SIG-M5 treated with dmso at 0.1 percent for 504 hours (cell line): ENCODE results near the gene PGAP6.
"Not testable (repeated sequence)": the region's sequence is repeated elsewhere in the genome, so short reads cannot be mapped to it uniquely, and the experiment has no call there.

Experiments
- DNase-seq: peaks from one replicate; lab custom pipeline; 2025; ENCODE audit not compliant: unreplicated experiment; lab: John Stamatoyannopoulos, UW

The PGAP6 gene

DNA sequence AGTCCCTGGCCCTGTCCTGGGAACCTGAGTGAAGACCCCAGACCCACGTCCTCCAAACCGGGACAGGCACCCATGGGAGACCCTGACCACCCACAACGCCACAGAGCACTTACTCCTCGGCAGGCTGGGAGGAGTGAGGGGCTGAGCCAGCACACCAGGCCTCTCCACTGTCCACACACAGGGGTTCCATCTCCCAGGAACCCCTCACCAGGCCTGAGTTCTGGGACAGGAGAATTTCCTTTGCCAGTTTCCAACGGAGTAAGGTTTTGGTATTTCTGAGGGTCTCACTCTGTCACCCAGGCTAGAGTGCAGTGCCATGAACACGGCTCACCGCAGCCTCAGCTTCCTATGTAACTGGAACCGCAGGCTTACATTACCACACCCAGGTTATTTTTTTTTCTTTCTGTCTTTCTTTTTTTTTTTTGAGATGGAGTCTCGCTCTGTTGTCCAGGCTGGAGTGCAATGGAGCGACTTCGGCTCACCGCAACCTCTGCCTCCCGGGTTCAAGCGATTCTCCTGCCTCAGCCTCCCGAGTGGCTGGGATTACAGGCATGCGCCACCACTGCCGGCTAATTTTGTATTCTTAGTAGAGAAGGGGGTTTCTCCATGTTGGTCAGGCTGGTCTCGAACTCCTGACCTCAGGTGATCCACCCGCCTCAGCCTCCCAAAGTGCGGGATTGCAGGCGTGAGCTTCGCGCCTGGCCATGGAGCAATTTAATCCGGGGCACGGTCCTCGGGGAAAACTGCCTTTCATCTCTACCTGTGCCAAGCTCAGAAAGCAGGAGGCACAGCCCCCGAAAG is 1.6 kb downstream of the PGAP6 start:
- DNase-seq: no peak

- DNase-seq: no peak
These were observed 2.4 kb downstream of the PGAP6 start for GRCh38 chr16:379183-379960.

- no peak for DNase-seq
These were observed 3.0 kb downstream of the PGAP6 start for GRCh38 chr16:378821-379182.

- not testable (repeated sequence) for DNase-seq
These were observed 3.5 kb downstream of the PGAP6 start for GRCh38 chr16:378113-378820.

DNA sequence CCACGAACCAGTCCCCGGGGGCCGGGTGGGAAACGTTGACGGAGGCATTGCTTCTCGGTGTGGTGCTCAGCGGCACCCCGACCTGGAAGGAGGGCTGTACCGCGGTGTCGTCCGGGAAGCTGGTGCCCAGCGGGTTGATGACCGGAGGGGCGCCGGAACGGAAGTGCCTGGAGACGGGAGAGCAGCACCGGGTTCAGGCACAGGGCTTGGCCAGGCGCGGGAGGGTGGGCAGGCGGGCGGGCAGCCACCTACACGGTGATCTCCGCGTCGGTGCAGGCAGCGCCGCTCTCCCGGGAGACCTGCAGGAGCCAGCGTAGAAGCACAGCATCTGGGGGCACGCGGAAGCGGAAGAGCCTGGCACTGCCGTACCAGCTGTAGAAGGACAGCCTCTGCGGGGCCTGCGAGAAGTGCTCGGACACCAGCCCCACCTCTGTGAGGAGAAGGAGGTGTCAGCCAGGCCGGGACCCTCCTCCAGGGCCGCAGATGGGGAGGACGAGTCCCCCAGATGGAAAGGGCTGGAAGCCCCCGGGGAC is 4.3 kb downstream of the PGAP6 start:
- DNase-seq: no peak

GRCh38 chr16:376817-377418 is 4.9 kb downstream of the PGAP6 start:
- DNase-seq: no peak

GRCh38 chr16:375927-376816 is 5.6 kb downstream of the PGAP6 start:
- no peak for DNase-seq

DNA sequence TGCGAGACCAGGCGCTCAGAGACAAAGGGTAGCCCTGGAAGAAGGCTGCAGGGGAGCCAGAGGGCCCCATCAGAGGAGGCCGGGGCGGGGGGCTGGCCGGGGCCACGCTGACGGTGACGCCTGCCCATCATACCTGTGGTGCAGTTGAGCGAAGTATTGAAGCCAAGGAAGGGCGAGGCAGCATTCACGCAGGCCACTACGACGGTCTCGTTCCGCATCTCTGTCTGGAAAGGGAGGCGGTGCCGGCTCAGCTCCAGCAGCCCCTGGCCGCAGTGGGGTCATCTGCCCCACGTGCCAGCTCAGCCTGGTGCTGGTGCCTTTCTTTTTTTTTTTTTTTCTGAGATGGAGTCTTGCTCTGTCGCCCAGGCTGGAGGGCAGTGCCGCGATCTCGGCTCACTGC is 6.6 kb downstream of the PGAP6 start:
- no peak for DNase-seq

DNA sequence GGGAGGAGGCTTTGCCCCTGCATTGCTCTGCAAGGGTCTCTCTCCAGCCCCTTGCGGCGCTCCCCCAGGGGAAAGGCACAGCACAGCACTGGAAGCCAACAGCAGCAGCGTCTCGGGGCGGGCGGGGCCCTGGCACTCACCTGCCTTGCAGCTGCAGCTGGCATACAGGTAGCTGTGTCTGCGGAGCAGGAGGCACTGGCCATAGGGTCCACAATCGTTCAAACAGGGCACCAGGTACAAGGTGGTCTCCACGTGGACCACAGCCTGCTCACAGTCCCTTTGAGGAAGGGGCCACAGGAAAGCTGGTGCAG is 7.2 kb downstream of the PGAP6 start:
- no peak for DNase-seq

GRCh38 chr16:373848-374615 is 7.7 kb downstream of the PGAP6 start:
- no peak for DNase-seq

GRCh38 chr16:373020-373598 is 8.7 kb downstream of the PGAP6 start:
- DNase-seq: no peak

- DNase-seq: no peak
These were observed 9.3 kb downstream of the PGAP6 start for GRCh38 chr16:372302-372983.

DNA sequence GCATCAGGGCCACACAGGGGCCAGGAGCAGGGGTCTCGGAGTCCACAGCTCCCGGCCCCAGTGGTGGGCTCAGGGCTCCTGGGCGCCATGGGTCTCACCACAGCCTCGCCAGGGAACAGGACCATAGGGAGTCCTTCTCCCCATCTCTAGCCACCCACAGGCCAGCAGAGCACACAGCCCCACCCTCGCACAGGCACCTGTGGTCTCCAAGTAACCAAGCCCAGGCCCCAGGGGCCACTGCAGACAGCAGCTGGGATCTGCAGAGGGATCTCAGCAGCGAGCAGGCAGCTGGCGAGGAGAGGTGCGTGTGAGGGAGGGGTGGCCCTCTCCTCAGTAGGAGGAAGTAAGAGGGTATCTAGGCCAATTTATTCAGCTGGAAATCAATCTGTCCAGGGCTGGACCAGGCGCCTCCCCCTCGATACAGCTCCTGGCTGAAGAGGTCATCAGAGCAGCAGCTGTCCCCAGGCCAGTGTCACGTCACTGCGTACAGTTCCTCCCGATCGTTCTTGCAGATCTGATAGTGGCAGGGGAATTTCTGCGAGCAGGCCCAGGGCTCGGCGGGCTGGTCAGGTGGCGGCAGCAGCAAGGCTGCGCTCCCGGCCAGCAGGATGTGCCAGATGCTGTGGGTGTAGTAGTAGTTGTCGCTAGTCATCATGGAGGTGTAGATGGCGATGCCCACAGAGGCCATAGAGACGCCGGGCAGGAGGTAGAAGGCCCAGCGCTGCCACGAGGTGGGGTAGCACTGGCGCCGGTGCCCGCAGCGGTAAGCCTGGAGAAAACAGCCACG is 10.1 kb downstream of the PGAP6 start:
- no peak for DNase-seq

GRCh38 chr16:370979-371514 is 10.7 kb downstream of the PGAP6 start:
- no peak for DNase-seq

DNA sequence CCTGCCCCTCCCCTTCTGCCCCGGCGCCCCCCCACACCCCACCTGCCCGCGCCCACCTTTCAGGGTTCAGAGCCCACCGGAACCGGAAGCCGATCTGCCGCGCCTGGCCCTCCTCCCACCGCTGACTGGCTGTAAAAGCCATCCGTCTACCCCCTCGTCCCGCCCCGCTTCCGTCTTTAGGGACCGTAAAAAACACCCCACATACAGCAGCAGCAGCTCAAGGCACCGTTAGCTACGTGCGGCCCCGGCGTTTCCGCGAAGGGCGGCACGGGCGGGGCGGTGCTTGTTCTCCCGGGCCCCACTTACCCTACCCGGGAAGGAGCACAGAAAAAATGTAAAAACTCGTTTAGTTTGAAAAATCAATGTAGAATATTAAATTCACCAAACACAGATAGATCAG is 11.3 kb downstream of the PGAP6 start, which contains the start of gene MRPL28:
TSS of gene MRPL28 (minus strand) at position 96 of the 400 bp plus-strand sequence. CDS start 320 bp downstream, outside the sequence.
- DNase-seq: peak; percentile 95

GRCh38 chr16:369866-370436 is 11.8 kb downstream of the PGAP6 start:
- DNase-seq: no peak

DNA sequence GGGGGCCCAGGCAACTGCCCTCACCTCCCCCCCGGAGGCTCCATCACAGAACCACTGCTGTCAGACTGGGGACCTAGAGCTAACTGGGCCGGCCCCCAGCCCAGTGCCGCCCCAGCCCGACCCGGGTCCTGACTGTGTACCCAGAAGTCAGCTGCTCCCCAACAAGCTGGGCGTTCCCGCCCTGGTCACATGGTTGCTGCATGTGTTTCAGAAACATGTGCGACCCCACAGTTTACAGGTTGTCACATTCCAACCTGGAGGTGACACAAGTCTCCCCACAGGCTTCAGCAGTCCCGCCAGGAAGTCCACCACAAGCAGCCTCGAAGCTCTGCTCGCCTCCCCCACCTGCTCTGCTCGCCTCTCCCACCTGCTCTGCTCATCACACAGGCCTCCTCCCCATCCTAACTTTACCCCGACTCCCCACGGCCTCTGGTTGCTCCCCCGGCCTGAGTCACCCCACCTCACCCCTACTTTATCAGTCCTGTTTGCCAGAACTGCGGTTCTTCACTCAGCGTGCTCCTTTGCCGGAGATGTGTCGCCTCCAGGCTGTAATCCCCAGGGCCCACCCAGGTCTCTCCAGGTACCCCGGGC is 12.4 kb downstream of the PGAP6 start:
- DNase-seq: no peak
